GM12878 (cell line): ENCODE results near the gene CDCA5. TPM values are rescaled to one million over a fixed set of nuclear protein-coding genes. Genes with fewer than 3 reads are reported as not detected.

Experiments used
- ATAC-seq: fragments of 200-7000 bp; cut with Tn5 transposase; 3 replicates; pipeline ENCODE4 v1.9.1; 2020; ENCODE audit warnings: mild to moderate bottlenecking, moderate library complexity
- BruUV-seq: library from RNA; stranded (reverse); fragments of 400-500 nt; replicated peaks from 2 replicates; lab custom pipeline; 2021; lab: Mats Ljungman, UMichigan
- CTCF ChIA-PET: fragments of 300-600 bp; sonication (Branson Sonifier 250); formaldehyde crosslinking; extraction: SDS; loops from one replicate; lab custom pipeline; 2021; ENCODE audit warnings: inconsistent platforms; lab: Yijun Ruan, JAX
- POLR2A ChIA-PET: fragments of 350-600 bp; formaldehyde crosslinking; extraction: SDS; loops from one replicate; lab custom pipeline; 2021; ENCODE audit warnings: inconsistent platforms; lab: Charles Lee
- RAD21 ChIA-PET: fragments of 300-600 bp; sonication (Branson Sonifier 250); formaldehyde crosslinking; loops from one replicate; lab custom pipeline; 2023; ENCODE audit warnings: antibody characterized with exemption; ENCODE audit not compliant: unreplicated experiment; lab: Charles Lee
- SMC1A ChIA-PET: fragments of 300-600 bp; sonication (Branson Sonifier 250); formaldehyde crosslinking; loops from one replicate; lab custom pipeline; 2023; ENCODE audit not compliant: unreplicated experiment, uncharacterized antibody; lab: Charles Lee
- DNase-seq: peaks from one replicate; pipeline ENCODE4 v3.0.0-alpha.2; 2011; ENCODE audit warnings: low read depth, low spot score
- FAIRE-seq: peaks from 3 replicates; lab custom pipeline; 2011; peaks lifted over from hg19 to GRCh38; lab: Jason Lieb, UNC
- H2AFZ ChIP-seq: 2 replicates; pipeline ENCODE4 v1.6.0; 2011; ENCODE audit warnings: low read depth, low read length, control low read depth; ENCODE audit not compliant: control insufficient read depth
- H3K27ac ChIP-seq: 2 replicates; pipeline ENCODE4 v1.5.1; 2011; ENCODE audit warnings: control low read depth; ENCODE audit not compliant: control insufficient read depth, insufficient read depth
- H3K27me3 ChIP-seq, 2 experiments: replicated peaks in 1 of 2; 2 replicates each; pipeline versions ENCODE4 v1.6.0 to v1.6.1; 2011; ENCODE audit warnings: low read length in 1 of 2; ENCODE audit not compliant: control insufficient read depth in 2 of 2, insufficient read depth in 2 of 2
- H3K36me3 ChIP-seq, 2 experiments: 2 replicates each; pipeline ENCODE4 v1.5.1; 2011; ENCODE audit warnings: low read length in 1 of 2; ENCODE audit not compliant: control insufficient read depth in 2 of 2, insufficient read depth in 2 of 2
- H3K4me1 ChIP-seq: 2 replicates; pipeline ENCODE4 v1.6.1; 2011; ENCODE audit warnings: mild to moderate bottlenecking, low read length, moderate library complexity, mixed read lengths; ENCODE audit not compliant: control insufficient read depth, insufficient read depth
- H3K4me2 ChIP-seq: 2 replicates; pipeline ENCODE4 v1.6.0; 2011; ENCODE audit warnings: control low read depth; ENCODE audit not compliant: control insufficient read depth, insufficient read depth
- H3K4me3 ChIP-seq: fragments of 200-600 bp; sonication (generic); 2 replicates; pipeline ENCODE4 v1.5.1; 2016
- H3K79me2 ChIP-seq: 2 replicates; pipeline ENCODE4 v1.6.0; 2011; ENCODE audit warnings: low read length; ENCODE audit not compliant: control insufficient read depth, insufficient read depth
- H3K9ac ChIP-seq: 2 replicates; pipeline ENCODE4 v1.8.0; 2011; ENCODE audit warnings: low read length, control low read depth, mixed read lengths; ENCODE audit not compliant: control insufficient read depth, insufficient read depth
- H3K9me3 ChIP-seq: replicated peaks from 3 replicates; pipeline ENCODE4 v1.5.1; 2011; ENCODE audit warnings: mild to moderate bottlenecking, low read length; ENCODE audit not compliant: control insufficient read depth, insufficient read depth
- H4K20me1 ChIP-seq: 2 replicates; pipeline ENCODE4 v1.6.0; 2011; ENCODE audit not compliant: control insufficient read depth, insufficient read depth
- ATF7 ChIP-seq: fragments of 450-650 bp; IDR thresholded peaks from 2 replicates; pipeline ENCODE4 v1.6.1; 2016; ENCODE audit warnings: low read depth, mild to moderate bottlenecking
- KAT2A ChIP-seq: conservative IDR thresholded peaks from 2 replicates; pipeline ENCODE4 v1.6.1; 2011; ENCODE audit warnings: low read depth, low read length; ENCODE audit not compliant: control insufficient read depth
- KDM1A ChIP-seq: fragments of 200-600 bp; sonication (generic); IDR thresholded peaks from 2 replicates; pipeline ENCODE4 v1.6.1; 2016; ENCODE audit warnings: borderline replicate concordance
- NFIC ChIP-seq: IDR thresholded peaks from 2 replicates; pipeline ENCODE4 v1.6.1; 2012; ENCODE audit warnings: low read depth, mild to moderate bottlenecking, inconsistent platforms, low read length, moderate library complexity
- PML ChIP-seq: IDR thresholded peaks from 2 replicates; pipeline ENCODE4 v1.6.1; 2012; ENCODE audit warnings: low read length, inconsistent platforms
- POLR2A ChIP-seq: IDR thresholded peaks from 2 replicates; pipeline ENCODE4 v1.6.1; 2011; ENCODE audit warnings: low read depth, mild to moderate bottlenecking, low read length
- POLR2AphosphoS5 ChIP-seq: IDR thresholded peaks from 2 replicates; pipeline ENCODE4 v1.6.1; 2011; ENCODE audit warnings: mild to moderate bottlenecking, low read length, inconsistent platforms
- STAT1 ChIP-seq: fragments of 450-650 bp; conservative IDR thresholded peaks from 2 replicates; pipeline ENCODE4 v1.6.1; 2014; ENCODE audit warnings: antibody characterized with exemption, mild to moderate bottlenecking
- TCF12 ChIP-seq: IDR thresholded peaks from 2 replicates; pipeline ENCODE4 v1.6.1; 2011; ENCODE audit warnings: low read depth, mild to moderate bottlenecking, low read length
- USF2 ChIP-seq: IDR thresholded peaks from 2 replicates; pipeline ENCODE4 v1.6.1; 2011; ENCODE audit warnings: low read depth, low read length, improper control_type of control experiment, borderline replicate concordance
- ZBTB4 ChIP-seq: fragments of 450-650 bp; formaldehyde crosslinking; IDR thresholded peaks from 2 replicates; pipeline ENCODE4 v1.4.0; 2022; ENCODE audit warnings: mild to moderate bottlenecking, moderate library complexity
- ZNF24 ChIP-seq: fragments of 450-650 bp; IDR thresholded peaks from 2 replicates; pipeline ENCODE4 v1.6.1; 2017; ENCODE audit warnings: antibody characterized with exemption, mild to moderate bottlenecking
- ZNF384 ChIP-seq: IDR thresholded peaks from 2 replicates; pipeline ENCODE4 v1.6.1; 2012; ENCODE audit warnings: low read depth, mild to moderate bottlenecking, low read length, improper control_type of control experiment, borderline replicate concordance
- ZNF687 ChIP-seq: fragments of 450-650 bp; IDR thresholded peaks from 2 replicates; pipeline ENCODE4 v1.6.1; 2017; ENCODE audit warnings: mild to moderate bottlenecking, moderate library complexity
- WGBS: methylation state at CpG from one replicate; pipeline ENCODE4 v1.1.6; 2016; ENCODE audit warnings: low lambda C conversion rate; ENCODE audit not compliant: insufficient replicate concordance, insufficient coverage; ENCODE audit errors: missing lambda C conversion rate; 5-methylcytosine and 5-hydroxymethylcytosine counted together
- in situ Hi-C: fragments of 300-500 bp; cut with MboI; formaldehyde crosslinking; loops from 9 replicates; pipeline ENCODE4 v1.14.3; 2018; ENCODE audit warnings: mixed read lengths
- intact Hi-C: fragments of 100-400 bp; cut with micrococcal nuclease; formaldehyde crosslinking; loops from one replicate; pipeline ENCODE4 v1.14.2; 2022; ENCODE audit not compliant: unreplicated experiment
- polyA plus RNA-seq, 11 experiments: library from polyadenylated mRNA; depleted of rRNA in 4 of 11; unstranded in 6 of 11; stranded (reverse) in 5 of 11; fragments of >200 nt; fragmentation: Nextera tagmentation in 4 of 11; fragmentation: Illumina TruSeq in 1 of 11; extraction: Ambion mirVana in 4 of 11; extraction: Trizol in 1 of 11; gene quantifications; 1 replicate in 1 of 11; 2 replicates in 10 of 11; pipeline versions ENCODE4 v1.2.1 to v1.2.3, GENCODE V29; 2011 to 2016; ENCODE audit warnings: inconsistent platforms in 2 of 11, missing spikeins in 2 of 11, low read depth in 1 of 11
- total RNA-seq, 4 experiments: library from RNA; depleted of rRNA in 3 of 4; stranded (reverse); fragments of >200 nt in 3 of 4; fragmentation: Illumina TruSeq in 1 of 4; extraction: Trizol in 1 of 4; gene quantifications; 2 replicates each; pipeline versions ENCODE4 v1.2.1 to v1.2.3, GENCODE V29; 2013 to 2021

CDCA5 gene
- total and polyA plus RNA-seq, 10 of the 15 experiments (the other 5 are each of a cell fraction or from before 2014, with no cell fraction given), result 21.2 to 107 (median 64.9) TPM

GRCh38 chr11:65114538-65115171 is 30.8 kb upstream of the CDCA5 start (continued):
- TF ChIP-seq POLR2A, result peak; percentile 59

GRCh38 chr11:65113839-65114238 is 30.0 kb upstream of the CDCA5 start:
- no peaks in the 10 kb centered on the region for H3K9me3 ChIP-seq
- intact Hi-C loops (loop anchor here (5.0 to 10.0 kb wide), 4 partner anchors 68 to 339 kb away; partner anchors contain the start of genes ATG2A, CAPN1, DPF2 and SF1), in situ Hi-C loops (no loop called here)
- H3K4me3 ChIP-seq, result no peak overlapping the region
- H2AFZ ChIP-seq, result no peak overlapping the region
- peaks cover 8 to 13% of the 10 kb centered on the region in 2 experiments for H3K36me3 ChIP-seq
- H4K20me1 ChIP-seq, result no peaks in the 10 kb centered on the region; the same call in 1 of the 2 replicates
- ChIA-PET RAD21 (interaction anchor here (1.2 kb wide), 1 partner anchor 62 kb away, joined by 4 read pairs; no protein-coding TSS in a partner anchor), POLR2A (no interaction called here), CTCF (interaction anchor here (0.7 to 6.3 kb wide), 12 partner anchors 8 to 266 kb away, joined by 3 to 93 read pairs (median 8); partner anchors contain the start of genes ARL2, CAPN1, FAU and MRPL49), SMC1A (interaction anchor here (0.7 to 1.2 kb wide), 2 partner anchors 68 to 87 kb away, joined by 3 read pairs; partner anchors contain the start of genes CAPN1 and SNX15)
- TSS peak; percentile 54 for BruUV-seq
- H3K4me2 ChIP-seq, result peak overlapping the region; percentile 95; the same call in 1 of the 2 replicates
- no peak overlapping the region for H3K9ac ChIP-seq
- FAIRE-seq (no peak), DNase-seq (no peak), ATAC-seq (no peak)
- no peaks in the 10 kb centered on the region for H3K27me3 ChIP-seq
- WGBS, result 70% methylated on average over 6 of the region's 6 CpGs
- H3K79me2 ChIP-seq, result peaks cover 20% of the 10 kb centered on the region
- no peak overlapping the region for H3K27ac ChIP-seq
- H3K4me1 ChIP-seq, result peaks cover 24% of the 10 kb centered on the region
- TF ChIP-seq ZNF384 (no peak), USF2 (no peak), TCF12 (no peak), ZBTB4 (no peak), KDM1A (no peak), POLR2AphosphoS5 (no peak), ATF7 (no peak), KAT2A (no peak), STAT1 (no peak), NFIC (no peak), PML (no peak), ZNF687 (no peak), ZNF24 (no peak)
